Endothelial cell of umbilical vein (primary cell): ENCODE measurements around the gene PPP1R9A.

Experiments used
- EZH2 ChIP-seq: IDR thresholded peaks from 2 replicates; pipeline ENCODE4 v1.6.1; 2012; ENCODE audit warnings: borderline replicate concordance, low read depth, mild to moderate bottlenecking, moderate library complexity, low read length, inconsistent platforms; ENCODE audit not compliant: severe bottlenecking
- FOS ChIP-seq: IDR thresholded peaks from 2 replicates; pipeline ENCODE4 v1.6.1; 2011; ENCODE audit warnings: mild to moderate bottlenecking, low read length, moderate library complexity, borderline replicate concordance; ENCODE audit not compliant: insufficient read depth
- JUN ChIP-seq: IDR thresholded peaks from 2 replicates; pipeline ENCODE4 v1.6.1; 2011; ENCODE audit warnings: borderline replicate concordance, low read depth; ENCODE audit not compliant: insufficient read length, insufficient read depth
- MYC ChIP-seq: IDR thresholded peaks from one replicate; pipeline ENCODE4 v1.6.1; 2011; ENCODE audit warnings: mild to moderate bottlenecking, low read depth, low read length
- POLR2A ChIP-seq: IDR thresholded peaks from 2 replicates; pipeline ENCODE4 v1.6.1; 2012; ENCODE audit warnings: low read depth, mild to moderate bottlenecking, control low read depth, low read length
- POLR2AphosphoS5 ChIP-seq: IDR thresholded peaks from 2 replicates; pipeline ENCODE4 v1.6.1; 2012; ENCODE audit warnings: low read depth, mild to moderate bottlenecking, control low read depth, low read length, moderate library complexity; ENCODE audit not compliant: insufficient read depth
- TF ChIP-seq, protein P1 (sequence below), 2 donors: IDR thresholded peaks; 1 replicate in 1 of 2; 2 replicates in 1 of 2; pipeline ENCODE4 v1.5.1; 2011; ENCODE audit warnings: low read length in 2 of 2, mild to moderate bottlenecking in 2 of 2, moderate library complexity in 2 of 2, control low read depth in 1 of 2, inconsistent platforms in 1 of 2, low read depth in 1 of 2; ENCODE audit not compliant: insufficient read depth in 1 of 2; ENCODE audit errors: extremely low read depth in 1 of 2
- TF ChIP-seq, protein P2 (sequence below): IDR thresholded peaks from 2 replicates; pipeline ENCODE4 v1.6.1; 2011; ENCODE audit not compliant: insufficient read depth, insufficient read length

DNA sequence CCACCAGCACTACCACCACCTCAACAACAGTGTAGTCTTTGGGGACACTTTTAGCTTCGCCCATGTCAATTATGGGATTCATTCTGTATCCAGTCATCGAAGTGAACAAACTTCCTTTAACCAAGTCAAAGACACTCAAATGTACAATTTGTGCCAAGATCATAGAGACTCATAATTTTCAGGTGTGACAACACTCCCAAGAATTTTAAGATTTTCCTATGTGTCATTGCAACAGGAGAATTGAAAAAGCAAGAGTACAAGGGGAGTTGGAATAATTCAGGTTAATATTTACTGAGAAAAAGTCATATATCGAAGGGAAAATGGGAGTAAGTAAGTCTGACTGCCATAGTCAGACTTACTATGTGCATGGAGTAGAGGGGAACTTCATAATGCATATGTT, 390.7 kb downstream of the PPP1R9A start:
- TF ChIP-seq, protein P1, sequence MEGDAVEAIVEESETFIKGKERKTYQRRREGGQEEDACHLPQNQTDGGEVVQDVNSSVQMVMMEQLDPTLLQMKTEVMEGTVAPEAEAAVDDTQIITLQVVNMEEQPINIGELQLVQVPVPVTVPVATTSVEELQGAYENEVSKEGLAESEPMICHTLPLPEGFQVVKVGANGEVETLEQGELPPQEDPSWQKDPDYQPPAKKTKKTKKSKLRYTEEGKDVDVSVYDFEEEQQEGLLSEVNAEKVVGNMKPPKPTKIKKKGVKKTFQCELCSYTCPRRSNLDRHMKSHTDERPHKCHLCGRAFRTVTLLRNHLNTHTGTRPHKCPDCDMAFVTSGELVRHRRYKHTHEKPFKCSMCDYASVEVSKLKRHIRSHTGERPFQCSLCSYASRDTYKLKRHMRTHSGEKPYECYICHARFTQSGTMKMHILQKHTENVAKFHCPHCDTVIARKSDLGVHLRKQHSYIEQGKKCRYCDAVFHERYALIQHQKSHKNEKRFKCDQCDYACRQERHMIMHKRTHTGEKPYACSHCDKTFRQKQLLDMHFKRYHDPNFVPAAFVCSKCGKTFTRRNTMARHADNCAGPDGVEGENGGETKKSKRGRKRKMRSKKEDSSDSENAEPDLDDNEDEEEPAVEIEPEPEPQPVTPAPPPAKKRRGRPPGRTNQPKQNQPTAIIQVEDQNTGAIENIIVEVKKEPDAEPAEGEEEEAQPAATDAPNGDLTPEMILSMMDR (IDR thresholded peaks at IDR 0.05; ENCODE audit: extremely low read depth in 1 of 2, insufficient read depth in 1 of 2, low read depth in 1 of 2, low read length in 2 of 2), result no peak
- TF ChIP-seq POLR2AphosphoS5, result no peak
- TF ChIP-seq POLR2A, result no peak
- TF ChIP-seq, protein P2, sequence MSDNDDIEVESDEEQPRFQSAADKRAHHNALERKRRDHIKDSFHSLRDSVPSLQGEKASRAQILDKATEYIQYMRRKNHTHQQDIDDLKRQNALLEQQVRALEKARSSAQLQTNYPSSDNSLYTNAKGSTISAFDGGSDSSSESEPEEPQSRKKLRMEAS, result no peak
- no peak for TF ChIP-seq MYC
- no peak for TF ChIP-seq EZH2
- no peak for TF ChIP-seq FOS
- TF ChIP-seq JUN, result no peak
